ENCODE results near the gene NUP188.

DNA sequence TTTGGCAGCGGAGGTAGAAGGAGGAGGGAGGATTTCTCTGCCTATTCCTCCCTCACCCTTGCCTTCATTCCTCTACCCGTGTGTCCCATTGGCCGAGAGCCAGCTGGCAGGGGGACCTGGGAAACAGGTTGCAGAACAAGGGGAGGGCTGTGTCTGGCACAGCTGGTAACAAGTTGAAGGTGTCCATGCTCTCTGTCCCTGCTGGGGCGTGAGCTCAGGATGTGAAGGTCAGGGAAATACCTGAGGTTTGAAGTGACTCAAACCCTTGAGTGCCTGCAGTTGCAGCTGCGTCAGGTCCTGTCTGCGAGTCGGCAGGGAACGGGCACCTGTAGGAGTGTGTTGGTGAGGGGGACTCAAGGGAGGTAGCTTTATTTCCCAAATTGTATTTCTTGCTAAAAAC, 105.1 kb downstream of the NUP188 start:
- no peak for TF ChIP-seq FOXA1 (IDR thresholded peaks at IDR 0.05)
- TF ChIP-seq FOXK2 (IDR thresholded peaks at IDR 0.05), result no peak
- TF ChIP-seq SUZ12 (IDR thresholded peaks at IDR 0.05), result no peak
- TF ChIP-seq ARNT (IDR thresholded peaks at IDR 0.05), result no peak
- no peak for TF ChIP-seq SP1 (IDR thresholded peaks at IDR 0.05)
- TF ChIP-seq FOXM1 (IDR thresholded peaks at IDR 0.05; ENCODE audit: borderline replicate concordance), result no peak
- TF ChIP-seq HDGF (IDR thresholded peaks at IDR 0.05; ENCODE audit: borderline replicate concordance), result no peak
- no peak for TF ChIP-seq NFRKB (IDR thresholded peaks at IDR 0.05)

All from HEK293T (cell line).